Ishikawa (cell line): ENCODE data around the gene RNPEPL1.

Source experiments
- CEBPB ChIP-seq: IDR thresholded peaks from 2 replicates; pipeline ENCODE4 v1.6.1; 2012
- CREB1 ChIP-seq: IDR thresholded peaks from 2 replicates; pipeline ENCODE4 v1.6.1; 2012; ENCODE audit warnings: low read depth
- EGR1 ChIP-seq: IDR thresholded peaks from 2 replicates; pipeline ENCODE4 v1.6.1; 2012
- EP300 ChIP-seq: IDR thresholded peaks from 2 replicates; pipeline ENCODE4 v1.6.1; 2012; ENCODE audit warnings: borderline replicate concordance
- FOXM1 ChIP-seq: IDR thresholded peaks from 2 replicates; pipeline ENCODE4 v1.6.1; 2012; ENCODE audit warnings: low read depth, borderline replicate concordance
- NFIC ChIP-seq: IDR thresholded peaks from 2 replicates; pipeline ENCODE4 v1.6.1; 2012
- RAD21 ChIP-seq: IDR thresholded peaks from 2 replicates; pipeline ENCODE4 v1.6.1; 2012; ENCODE audit warnings: low read depth
- REST ChIP-seq: IDR thresholded peaks from 2 replicates; pipeline ENCODE4 v1.6.1; 2012; ENCODE audit warnings: low read depth, mild to moderate bottlenecking
- TAF1 ChIP-seq: IDR thresholded peaks from 2 replicates; pipeline ENCODE4 v1.6.1; 2012; ENCODE audit warnings: low read depth, mild to moderate bottlenecking
- TCF12 ChIP-seq: IDR thresholded peaks from 2 replicates; pipeline ENCODE4 v1.6.1; 2012; ENCODE audit warnings: low read depth
- TEAD4 ChIP-seq: IDR thresholded peaks from 2 replicates; pipeline ENCODE4 v1.6.1; 2012
- YY1 ChIP-seq: IDR thresholded peaks from 2 replicates; pipeline ENCODE4 v1.6.1; 2012; ENCODE audit warnings: low read depth
- ZBTB7A ChIP-seq: IDR thresholded peaks from 2 replicates; pipeline ENCODE4 v1.6.1; 2012; ENCODE audit warnings: low read depth
- TF ChIP-seq, protein P1 (sequence below): IDR thresholded peaks from 2 replicates; pipeline ENCODE4 v1.6.1; 2012
- TF ChIP-seq, protein P2 (sequence below): IDR thresholded peaks from 2 replicates; pipeline ENCODE4 v1.6.1; 2012

RNPEPL1 gene

DNA sequence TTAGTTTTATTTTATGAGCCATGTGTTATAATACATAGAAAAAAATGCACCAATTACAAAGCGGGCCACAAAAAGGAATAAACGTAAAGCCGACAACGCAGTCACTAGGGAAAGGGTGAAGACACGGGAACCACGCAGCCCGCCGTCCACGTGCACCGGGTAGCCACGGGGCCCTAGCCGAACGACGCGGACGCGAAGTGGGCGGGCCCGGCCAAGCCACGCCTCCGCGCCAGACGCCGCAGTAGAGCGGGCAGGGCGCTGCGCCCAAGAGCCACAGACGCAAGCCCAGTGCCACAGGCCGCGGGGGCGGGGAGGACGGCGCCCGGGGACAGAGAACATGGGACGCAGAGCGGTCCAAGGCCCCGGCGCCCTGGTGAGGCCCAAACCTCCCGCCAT, 8.2 kb upstream of the RNPEPL1 start, which contains the start of gene DUSP28:
Gene DUSP28 (plus strand): TSS at position 274 of the 396 bp plus-strand sequence. CDS start 328 bp downstream, outside the sequence.
- TF ChIP-seq TAF1: peak; percentile 68; the same call in 1 of the 2 replicates
- TF ChIP-seq, protein P1, sequence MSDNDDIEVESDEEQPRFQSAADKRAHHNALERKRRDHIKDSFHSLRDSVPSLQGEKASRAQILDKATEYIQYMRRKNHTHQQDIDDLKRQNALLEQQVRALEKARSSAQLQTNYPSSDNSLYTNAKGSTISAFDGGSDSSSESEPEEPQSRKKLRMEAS: peak; percentile 100
- TF ChIP-seq YY1: 0 out of 2 replicates have a peak, but pooled peaks have one; percentile 23
- no peak for TF ChIP-seq RAD21
- peak; percentile 86 for TF ChIP-seq EGR1
- no peak for TF ChIP-seq TCF12
- peak; percentile 31; the same call in 1 of the 2 replicates for TF ChIP-seq TEAD4
- TF ChIP-seq, protein P2, sequence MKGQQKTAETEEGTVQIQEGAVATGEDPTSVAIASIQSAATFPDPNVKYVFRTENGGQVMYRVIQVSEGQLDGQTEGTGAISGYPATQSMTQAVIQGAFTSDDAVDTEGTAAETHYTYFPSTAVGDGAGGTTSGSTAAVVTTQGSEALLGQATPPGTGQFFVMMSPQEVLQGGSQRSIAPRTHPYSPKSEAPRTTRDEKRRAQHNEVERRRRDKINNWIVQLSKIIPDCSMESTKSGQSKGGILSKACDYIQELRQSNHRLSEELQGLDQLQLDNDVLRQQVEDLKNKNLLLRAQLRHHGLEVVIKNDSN: peak; percentile 74
- TF ChIP-seq CREB1: no peak
- 0 out of 2 replicates have a peak, but pooled peaks have one; percentile 5 for TF ChIP-seq NFIC
- no peak for TF ChIP-seq ZBTB7A
- no peak for TF ChIP-seq REST
- no peak for TF ChIP-seq CEBPB
- TF ChIP-seq EP300: peak; percentile 35; the same call in 1 of the 2 replicates

DNA sequence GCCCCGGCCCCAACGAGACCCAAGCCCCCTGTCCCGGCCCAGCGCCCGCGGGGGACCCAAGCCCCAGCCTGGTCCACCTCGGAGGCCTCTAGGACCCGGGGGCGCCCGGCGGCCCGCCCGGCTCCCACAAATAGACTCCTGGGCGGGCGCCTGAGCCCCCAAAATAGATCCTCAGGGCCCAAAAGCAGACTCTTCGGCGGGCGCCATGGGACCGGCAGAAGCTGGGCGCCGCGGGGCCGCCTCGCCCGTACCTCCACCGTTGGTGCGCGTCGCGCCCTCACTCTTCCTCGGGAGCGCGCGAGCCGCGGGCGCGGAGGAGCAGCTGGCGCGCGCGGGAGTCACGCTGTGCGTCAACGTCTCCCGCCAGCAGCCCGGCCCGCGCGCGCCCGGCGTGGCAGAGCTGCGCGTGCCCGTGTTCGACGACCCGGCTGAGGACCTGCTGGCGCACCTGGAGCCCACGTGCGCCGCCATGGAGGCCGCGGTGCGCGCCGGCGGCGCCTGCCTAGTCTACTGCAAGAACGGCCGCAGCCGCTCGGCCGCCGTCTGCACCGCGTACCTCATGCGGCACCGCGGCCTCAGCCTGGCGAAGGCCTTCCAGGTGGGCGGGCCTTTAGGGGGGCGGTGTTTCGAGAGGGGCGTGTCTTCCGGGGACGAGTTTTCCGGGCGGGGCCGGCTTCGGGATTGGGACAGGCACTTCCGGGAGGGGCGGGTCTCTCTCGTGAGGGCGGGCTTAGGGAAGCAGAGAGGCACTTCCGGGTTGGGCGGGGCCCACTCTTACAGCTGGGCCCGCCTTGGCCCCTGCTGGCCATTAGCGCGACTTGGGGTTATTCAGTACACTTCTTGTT, 7.6 kb upstream of the RNPEPL1 start:
- TF ChIP-seq CEBPB (no peak), YY1 (no peak), TAF1 (peak; percentile 70), TCF12 (peak; percentile 2; the same call in 1 of the 2 replicates), REST (no peak), CREB1 (peak; percentile 29; the same call in 1 of the 2 replicates), EP300 (no peak), NFIC (0 out of 2 replicates have a peak, but pooled peaks have one; percentile 3), ZBTB7A (peak; percentile 47; the same call in 1 of the 2 replicates)
- TF ChIP-seq, protein P1: peak; percentile 94

GRCh38 chr2:240561325-240561971, 6.8 kb upstream of the RNPEPL1 start:
- no peak for TF ChIP-seq TEAD4
- TF ChIP-seq, protein P2: no peak
- TF ChIP-seq TAF1: no peak
- TF ChIP-seq ZBTB7A: no peak
- no peak for TF ChIP-seq EGR1
- TF ChIP-seq REST: no peak
- no peak for TF ChIP-seq YY1
- no peak for TF ChIP-seq RAD21
- TF ChIP-seq NFIC: no peak
- TF ChIP-seq TCF12: no peak
- no peak for TF ChIP-seq FOXM1
